Measurements from ENCODE around the gene HTT.

Gene HTT

GRCh38 chr4:3253808-3254207 lies 179.3 kb downstream of the HTT start:
- no peak for DNase-seq

GRCh38 chr4:3254302-3255131 lies 180.0 kb downstream of the HTT start:
- no peak for DNase-seq

GRCh38 chr4:3255611-3256186 lies 181.2 kb downstream of the HTT start:
- DNase-seq: no peak

- no peak for DNase-seq
These were observed 182.0 kb downstream of the HTT start for GRCh38 chr4:3256230-3257102.

- no peak for DNase-seq
These were observed 182.6 kb downstream of the HTT start for GRCh38 chr4:3257103-3257555.

- DNase-seq: no peak
These were observed 183.3 kb downstream of the HTT start for GRCh38 chr4:3257556-3258482.

- no peak for DNase-seq
These were observed 187.1 kb downstream of the HTT start for GRCh38 chr4:3261411-3262207.

- DNase-seq: no peak
These were observed 187.9 kb downstream of the HTT start for GRCh38 chr4:3262208-3263052.

- DNase-seq: no peak
These were observed 188.8 kb downstream of the HTT start for GRCh38 chr4:3263053-3263875.

GRCh38 chr4:3263876-3264193 lies 189.4 kb downstream of the HTT start:
- DNase-seq: no peak

GRCh38 chr4:3266076-3266475 lies 191.6 kb downstream of the HTT start:
- no peak for DNase-seq

GRCh38 chr4:3267576-3268394 lies 193.3 kb downstream of the HTT start:
- DNase-seq: no peak

GRCh38 chr4:3268395-3269104 lies 194.1 kb downstream of the HTT start:
- DNase-seq: no peak

- DNase-seq: no peak
These were observed 194.8 kb downstream of the HTT start for GRCh38 chr4:3269105-3269927.

- no peak for DNase-seq
These were observed 195.6 kb downstream of the HTT start for GRCh38 chr4:3269991-3270611.

- DNase-seq: no peak
These were observed 196.7 kb downstream of the HTT start for GRCh38 chr4:3271131-3271530.

GRCh38 chr4:3276986-3277385 lies 202.5 kb downstream of the HTT start:
- DNase-seq: no peak

Measured in stimulated activated naive CD4-positive, alpha-beta T cell (primary cell).